Trophoblast cell (in vitro differentiated cells and primary cell): ENCODE data around the gene ZFYVE26.

ENCODE experiments used
- DNase-seq, 2 donors: peaks; one replicate each; pipeline ENCODE4 v3.0.0-alpha.2; 2016
- H2AFZ ChIP-seq: 2 replicates; pipeline ENCODE4 v1.6.1; 2013; ENCODE audit warnings: low read length, moderate library complexity, mild to moderate bottlenecking; ENCODE audit not compliant: insufficient read depth, poor library complexity
- H2AK5ac ChIP-seq: 2 replicates; pipeline ENCODE4 v1.6.1; 2013; ENCODE audit warnings: mild to moderate bottlenecking, low read length
- H2BK120ac ChIP-seq: 2 replicates; pipeline ENCODE4 v1.6.1; 2013; ENCODE audit warnings: low read length, mild to moderate bottlenecking, moderate library complexity; ENCODE audit not compliant: insufficient read depth, poor library complexity
- H2BK12ac ChIP-seq: 2 replicates; pipeline ENCODE4 v1.6.1; 2013; ENCODE audit warnings: mild to moderate bottlenecking, low read length, moderate library complexity
- H2BK5ac ChIP-seq: 2 replicates; pipeline ENCODE4 v1.6.1; 2013; ENCODE audit warnings: low read length, low read depth, moderate library complexity, mild to moderate bottlenecking; ENCODE audit not compliant: poor library complexity
- H3K14ac ChIP-seq: 2 replicates; pipeline ENCODE4 v1.6.1; 2013; ENCODE audit warnings: mild to moderate bottlenecking, low read length
- H3K18ac ChIP-seq: 2 replicates; pipeline ENCODE4 v1.6.1; 2013; ENCODE audit warnings: mild to moderate bottlenecking, low read length
- H3K23ac ChIP-seq: 2 replicates; pipeline ENCODE4 v1.6.1; 2013; ENCODE audit warnings: low read length
- H3K27ac ChIP-seq: 2 replicates; pipeline ENCODE4 v1.5.1; 2013; ENCODE audit warnings: low read depth, mild to moderate bottlenecking, inconsistent platforms, low read length, moderate library complexity
- H3K27me3 ChIP-seq: 2 replicates; pipeline ENCODE4 v1.6.1; 2013; ENCODE audit warnings: inconsistent platforms, mild to moderate bottlenecking, low read length, moderate library complexity; ENCODE audit not compliant: insufficient read depth
- H3K36me3 ChIP-seq, 2 experiments: 1 replicate in 1 of 2; 2 replicates in 1 of 2; pipeline ENCODE4 v1.6.1; 2013; ENCODE audit warnings: low read length in 2 of 2, mild to moderate bottlenecking in 2 of 2, moderate library complexity in 1 of 2; ENCODE audit not compliant: insufficient read depth in 2 of 2, control insufficient read depth in 1 of 2
- H3K4ac ChIP-seq: 2 replicates; pipeline ENCODE4 v1.6.1; 2013; ENCODE audit warnings: low read depth, mild to moderate bottlenecking, low read length, moderate library complexity
- H3K4me1 ChIP-seq, 2 experiments: 1 replicate in 1 of 2; 2 replicates in 1 of 2; pipeline ENCODE4 v1.6.1; 2013; ENCODE audit warnings: low read length in 2 of 2, mild to moderate bottlenecking in 2 of 2, moderate library complexity in 1 of 2; ENCODE audit not compliant: insufficient read depth in 2 of 2, control insufficient read depth in 1 of 2
- H3K4me2 ChIP-seq: 2 replicates; pipeline ENCODE4 v1.6.1; 2013; ENCODE audit warnings: inconsistent platforms, mild to moderate bottlenecking, low read length, moderate library complexity
- H3K4me3 ChIP-seq: 2 replicates; pipeline ENCODE4 v1.5.1; 2013; ENCODE audit warnings: mild to moderate bottlenecking, low read depth, low read length, inconsistent platforms
- H3K79me1 ChIP-seq: one replicate; pipeline ENCODE4 v1.6.1; 2013; ENCODE audit warnings: low read length
- H3K79me2 ChIP-seq: 2 replicates; pipeline ENCODE4 v1.6.1; 2013; ENCODE audit warnings: low read length, mild to moderate bottlenecking; ENCODE audit not compliant: control insufficient read depth, insufficient read depth, poor library complexity
- H3K9ac ChIP-seq: 2 replicates; pipeline ENCODE4 v1.6.1; 2013; ENCODE audit warnings: mild to moderate bottlenecking, low read length
- H3K9me3 ChIP-seq: 2 replicates; pipeline ENCODE4 v1.6.1; 2013; ENCODE audit warnings: low read depth, mild to moderate bottlenecking, control low read depth, inconsistent platforms, low read length; ENCODE audit not compliant: insufficient read depth
- H4K12ac ChIP-seq: 2 replicates; pipeline ENCODE4 v1.6.1; 2013; ENCODE audit warnings: low read depth, mild to moderate bottlenecking, low read length, moderate library complexity
- H4K8ac ChIP-seq: 2 replicates; pipeline ENCODE4 v1.6.1; 2013; ENCODE audit warnings: low read depth, mild to moderate bottlenecking, low read length, moderate library complexity
- H4K91ac ChIP-seq: one replicate; pipeline ENCODE4 v1.6.1; 2013; ENCODE audit warnings: low read depth, mild to moderate bottlenecking, low read length, moderate library complexity
- WGBS: extraction: QIAGEN DNeasy Blood & Tissue Kit; methylation state at CpG from one replicate; pipeline ENCODE4 v1.1.7; 2013; ENCODE audit warnings: missing lambda C conversion rate; ENCODE audit not compliant: insufficient read length, insufficient coverage; ENCODE audit errors: extremely low coverage; 5-methylcytosine and 5-hydroxymethylcytosine counted together

The ZFYVE26 gene

GRCh38 chr14:67814821-67815220, 1.6 kb downstream of the ZFYVE26 start:
- no peak overlapping the region for H2BK5ac ChIP-seq
- H3K14ac ChIP-seq = no peak overlapping the region
- H3K18ac ChIP-seq = no peak overlapping the region
- peaks cover 5% of the 10 kb centered on the region for H3K79me2 ChIP-seq
- H3K36me3 ChIP-seq = peaks cover 0 to 3% of the 10 kb centered on the region in 2 experiments
- H3K9me3 ChIP-seq = no peaks in the 10 kb centered on the region
- H3K79me1 ChIP-seq = peaks cover 4% of the 10 kb centered on the region
- H3K9ac ChIP-seq = no peak overlapping the region
- WGBS = no CpG with 5 or more reads among the region's 2 CpGs
- no peak overlapping the region for H4K12ac ChIP-seq
- no peak overlapping the region for H2BK120ac ChIP-seq
- no peak overlapping the region for H2AFZ ChIP-seq
- H3K23ac ChIP-seq = no peak overlapping the region
- no peak overlapping the region for H3K27ac ChIP-seq
- H3K4me1 ChIP-seq = peaks cover 3 to 4% of the 10 kb centered on the region in 2 experiments
- H3K4ac ChIP-seq = no peak overlapping the region
- H4K91ac ChIP-seq = no peak overlapping the region
- no peak overlapping the region for H2BK12ac ChIP-seq
- no peak overlapping the region for H4K8ac ChIP-seq
- no peaks in the 10 kb centered on the region for H3K27me3 ChIP-seq
- no peak for DNase-seq
- H2AK5ac ChIP-seq = no peak overlapping the region
- no peak overlapping the region for H3K4me2 ChIP-seq
- no peak overlapping the region for H3K4me3 ChIP-seq

- Histone ChIP-seq H3K9me3 (no peaks in the 10 kb centered on the region), H2BK12ac (no peak overlapping the region), H2AK5ac (no peak overlapping the region), H4K12ac (no peak overlapping the region), H3K36me3 (peaks cover 26 to 49% of the 10 kb centered on the region in 2 experiments), H3K23ac (no peak overlapping the region), H3K4me3 (no peak overlapping the region), H3K4ac (no peak overlapping the region), H3K18ac (no peak overlapping the region), H4K8ac (no peak overlapping the region), H2BK5ac (no peak overlapping the region), H2AFZ (no peak overlapping the region), H3K9ac (no peak overlapping the region), H3K4me2 (no peak overlapping the region), H3K27me3 (no peaks in the 10 kb centered on the region), H3K4me1 (no peaks in the 10 kb centered on the region), H3K79me1 (no peaks in the 10 kb centered on the region), H3K79me2 (no peaks in the 10 kb centered on the region), H3K27ac (no peak overlapping the region), H2BK120ac (no peak overlapping the region), H3K14ac (no peak overlapping the region), H4K91ac (no peak overlapping the region)
- WGBS = no CpG with 5 or more reads among the region's 3 CpGs
- DNase-seq = no peak
These were observed 10.1 kb downstream of the ZFYVE26 start for GRCh38 chr14:67806246-67806645.

GRCh38 chr14:67800743-67801142, 15.6 kb downstream of the ZFYVE26 start:
- no peak overlapping the region for H4K12ac ChIP-seq
- H2BK12ac ChIP-seq = no peak overlapping the region
- H2BK120ac ChIP-seq = no peak overlapping the region
- H3K9ac ChIP-seq = no peak overlapping the region
- no peak overlapping the region for H2BK5ac ChIP-seq
- WGBS = no CpG with 5 or more reads among the region's 4 CpGs
- H3K4me3 ChIP-seq = no peak overlapping the region
- no peaks in the 10 kb centered on the region for H3K4me1 ChIP-seq
- no peak overlapping the region for H3K23ac ChIP-seq
- H3K79me1 ChIP-seq = no peaks in the 10 kb centered on the region
- H2AK5ac ChIP-seq = no peak overlapping the region
- H4K8ac ChIP-seq = no peak overlapping the region
- no peak overlapping the region for H3K27ac ChIP-seq
- H3K36me3 ChIP-seq = peaks cover 24 to 51% of the 10 kb centered on the region in 2 experiments
- H3K4me2 ChIP-seq = no peak overlapping the region
- DNase-seq = no peak
- H3K27me3 ChIP-seq = no peaks in the 10 kb centered on the region
- H3K79me2 ChIP-seq = no peaks in the 10 kb centered on the region
- H3K14ac ChIP-seq = no peak overlapping the region
- no peak overlapping the region for H4K91ac ChIP-seq
- no peak overlapping the region for H3K18ac ChIP-seq
- no peaks in the 10 kb centered on the region for H3K9me3 ChIP-seq
- no peak overlapping the region for H2AFZ ChIP-seq
- no peak overlapping the region for H3K4ac ChIP-seq

- H3K27me3 ChIP-seq = no peaks in the 10 kb centered on the region
- WGBS = no CpG with 5 or more reads among the region's 20 CpGs
These were observed 17.7 kb downstream of the ZFYVE26 start for GRCh38 chr14:67798731-67799130.

More at GRCh38 chr14:67798731-67799130, 17.7 kb downstream of the ZFYVE26 start:
- Histone ChIP-seq H3K79me2 (no peaks in the 10 kb centered on the region), H2AFZ (no peak overlapping the region), H3K18ac (no peak overlapping the region), H3K9ac (no peak overlapping the region), H3K4me2 (no peak overlapping the region), H3K23ac (no peak overlapping the region), H2BK12ac (no peak overlapping the region), H4K8ac (no peak overlapping the region), H3K36me3 (peaks cover 25 to 50% of the 10 kb centered on the region in 2 experiments), H3K79me1 (no peaks in the 10 kb centered on the region), H3K4me3 (no peak overlapping the region), H2AK5ac (no peak overlapping the region), H3K4ac (no peak overlapping the region), H4K91ac (no peak overlapping the region), H2BK120ac (no peak overlapping the region), H3K4me1 (no peaks in the 10 kb centered on the region), H2BK5ac (no peak overlapping the region), H3K27ac (no peak overlapping the region), H4K12ac (no peak overlapping the region), H3K14ac (no peak overlapping the region), H3K9me3 (no peaks in the 10 kb centered on the region)
- no peak for DNase-seq
